GM19372 (cell line): Measurements from ENCODE around the gene AQP6.

ENCODE experiments used
- ATAC-seq: cut with Tn5 transposase; IDR thresholded peaks from one replicate; pipeline ENCODE4 v1.9.1; 2021; ENCODE audit warnings: mild to moderate bottlenecking, low read depth, moderate library complexity; ENCODE audit not compliant: unreplicated experiment

Gene AQP6

GRCh38 chr12:49942921-49943624 is 29.7 kb upstream of the AQP6 start:
- ATAC-seq, result no peak

DNA sequence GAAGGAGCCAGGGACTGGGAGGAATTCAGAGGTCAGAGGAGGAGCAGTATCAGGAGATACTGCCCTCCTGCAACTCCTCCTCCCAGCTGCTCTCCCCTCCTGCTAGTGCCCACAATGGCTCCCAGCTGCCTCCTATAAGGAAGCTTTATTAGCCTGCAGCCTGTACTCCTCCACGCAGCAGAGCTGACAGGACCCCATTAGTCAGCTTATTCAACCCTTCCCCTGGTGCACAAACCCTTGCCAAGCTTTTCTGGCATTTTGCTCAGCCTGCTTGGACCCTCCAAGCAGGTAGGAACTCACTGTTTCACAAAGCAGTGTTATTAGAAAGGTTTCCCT is 29.2 kb upstream of the AQP6 start:
- ATAC-seq, result no peak

DNA sequence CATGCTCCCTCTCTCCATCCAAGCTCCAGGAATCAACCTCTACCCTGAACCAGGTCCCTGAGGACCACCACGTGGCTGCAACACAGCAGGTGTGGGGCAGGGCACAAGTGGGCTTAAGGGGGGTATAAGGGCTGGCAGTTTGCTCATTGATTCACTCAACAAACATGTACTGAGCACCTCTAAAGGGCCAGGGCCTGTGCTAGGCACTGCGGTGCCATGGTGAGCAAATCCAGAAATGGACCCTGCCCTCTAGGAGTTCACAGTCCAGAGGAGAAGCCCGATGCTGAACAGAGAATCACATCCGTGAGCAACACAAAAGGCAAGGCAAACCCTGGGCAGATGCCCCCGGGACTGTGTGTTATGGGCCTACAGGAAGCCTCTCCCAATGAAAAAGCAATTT is 28.7 kb upstream of the AQP6 start:
- ATAC-seq, result no peak

- ATAC-seq, result no peak
Measured at GRCh38 chr12:49944718-49945117, 28.0 kb upstream of the AQP6 start.

DNA sequence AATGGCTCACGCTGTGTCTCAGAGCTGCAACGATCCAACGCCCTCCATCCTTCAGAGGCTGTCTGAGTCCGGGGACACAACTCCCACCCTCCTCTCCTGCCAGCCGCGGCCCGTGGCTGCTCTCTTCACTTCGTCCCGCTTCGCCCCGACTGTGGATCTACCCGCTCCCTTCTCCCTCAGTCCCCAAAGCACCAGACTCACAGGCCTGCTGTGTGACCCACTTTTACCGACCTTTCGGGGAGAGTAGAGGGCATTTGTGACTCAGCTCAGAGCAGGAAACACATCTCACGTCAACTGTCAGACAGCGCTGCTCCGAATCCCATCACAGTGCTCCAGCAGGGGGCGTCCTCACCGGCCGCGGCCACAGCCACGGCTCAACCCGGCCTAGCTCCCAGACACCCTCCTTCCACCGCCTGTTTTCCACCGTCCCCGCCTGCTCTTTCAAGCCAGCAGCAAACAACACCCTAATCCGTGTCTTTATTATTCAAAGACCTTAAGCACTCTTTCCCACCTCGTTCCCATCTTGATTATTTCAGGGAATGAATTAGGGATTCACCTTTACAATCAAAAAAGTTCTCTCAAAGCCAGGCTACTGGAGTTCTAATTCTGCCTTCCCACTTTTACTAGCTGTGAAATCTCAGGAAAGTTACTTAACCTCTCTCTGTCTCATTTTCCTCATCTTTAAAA is 27.2 kb upstream of the AQP6 start:
- ATAC-seq, result peak; percentile 91

- no peak for ATAC-seq
Measured at GRCh38 chr12:49946086-49946485, 26.7 kb upstream of the AQP6 start.

DNA sequence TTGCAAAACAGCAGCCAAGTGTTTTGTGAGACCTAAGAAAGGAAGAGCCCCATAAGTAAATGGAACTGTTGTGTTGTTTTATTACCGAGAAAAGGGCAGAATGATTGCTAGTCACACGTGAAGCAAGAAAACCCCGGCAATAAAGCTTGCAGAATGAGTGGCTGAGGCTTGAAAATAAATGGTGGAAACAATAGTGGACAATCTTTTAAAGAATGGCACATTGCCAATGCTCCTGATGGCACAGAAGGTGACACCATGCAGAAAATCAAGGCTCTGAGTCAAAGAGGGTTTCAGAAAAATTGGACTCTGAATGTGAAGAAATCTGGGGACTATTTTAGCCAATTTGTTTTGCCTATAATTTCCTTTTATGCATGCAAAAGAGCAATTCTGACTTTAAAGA is 26.2 kb upstream of the AQP6 start:
- no peak for ATAC-seq

GRCh38 chr12:49947593-49948226 is 25.0 kb upstream of the AQP6 start:
- ATAC-seq, result no peak

DNA sequence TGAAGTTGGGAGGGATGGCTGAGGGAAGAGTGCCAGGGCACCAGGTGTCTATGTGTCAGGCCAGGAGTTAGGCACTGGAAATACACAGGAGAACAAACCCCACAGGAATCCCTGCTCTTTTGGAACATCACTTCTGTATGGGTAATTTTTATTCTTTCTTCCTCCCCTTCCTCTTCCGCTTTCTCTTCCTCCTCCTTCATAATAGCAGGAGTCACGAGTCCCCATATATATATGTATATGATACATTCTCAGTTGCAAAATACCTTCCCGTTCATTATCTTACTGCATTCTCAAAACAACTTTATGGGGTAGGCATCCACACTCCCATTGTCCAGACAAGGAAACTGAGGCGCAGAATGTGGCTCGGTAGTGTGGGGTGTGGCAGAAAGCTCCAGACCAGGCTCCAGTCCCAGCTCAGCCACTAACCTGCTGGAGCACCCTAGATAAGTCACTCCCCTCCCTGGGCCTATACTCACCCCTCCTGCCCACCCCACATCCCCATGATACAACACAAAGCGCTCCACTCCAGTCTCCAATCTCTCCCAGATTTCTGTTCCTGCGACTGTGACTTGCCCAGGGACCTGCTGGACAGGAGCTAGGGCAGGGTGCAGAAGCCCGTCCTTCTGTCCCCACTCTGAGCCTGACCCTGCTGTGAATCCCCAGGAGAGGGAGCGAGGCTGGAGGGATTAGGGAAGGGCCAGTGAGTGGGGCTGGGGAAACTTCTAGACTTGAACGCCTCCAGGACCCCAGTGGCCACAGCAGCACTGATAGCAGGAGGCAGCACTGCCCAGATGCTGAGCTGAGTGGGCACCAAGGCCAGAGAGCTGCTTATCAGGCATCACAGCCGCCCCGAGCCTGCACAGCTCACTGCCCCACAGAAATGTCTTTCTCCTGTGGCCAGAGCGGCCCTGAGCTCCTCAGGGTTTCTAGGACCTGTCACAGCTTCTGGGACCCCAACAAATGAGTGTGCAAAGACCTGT is 23.6 kb upstream of the AQP6 start:
- ATAC-seq, result no peak

DNA sequence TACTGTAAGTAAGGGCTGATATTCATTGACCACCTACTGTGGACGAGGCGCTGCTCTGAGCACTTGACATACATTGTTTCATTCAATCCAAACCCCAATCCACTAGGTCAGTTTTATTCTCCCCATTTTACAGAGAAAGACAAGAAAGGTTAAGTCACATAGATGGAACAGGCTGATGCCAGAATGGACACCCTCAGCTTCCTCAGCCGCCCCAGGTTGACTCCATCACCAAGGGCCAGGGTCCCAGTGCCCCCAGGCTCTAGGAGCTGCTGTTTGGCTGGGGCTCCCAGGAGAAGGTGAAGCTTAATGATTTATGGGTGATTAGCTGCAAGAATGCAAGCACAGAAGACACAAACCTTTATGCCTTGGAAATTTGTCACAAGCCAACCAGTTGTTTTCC is 22.9 kb upstream of the AQP6 start:
- no peak for ATAC-seq

GRCh38 chr12:49950273-49951251 is 22.2 kb upstream of the AQP6 start, which contains the start of gene AQP2:
AQP2 (plus strand) TSS chr12:49950737; CDS start chr12:49950831, 94 bp downstream.
- no peak for ATAC-seq

DNA sequence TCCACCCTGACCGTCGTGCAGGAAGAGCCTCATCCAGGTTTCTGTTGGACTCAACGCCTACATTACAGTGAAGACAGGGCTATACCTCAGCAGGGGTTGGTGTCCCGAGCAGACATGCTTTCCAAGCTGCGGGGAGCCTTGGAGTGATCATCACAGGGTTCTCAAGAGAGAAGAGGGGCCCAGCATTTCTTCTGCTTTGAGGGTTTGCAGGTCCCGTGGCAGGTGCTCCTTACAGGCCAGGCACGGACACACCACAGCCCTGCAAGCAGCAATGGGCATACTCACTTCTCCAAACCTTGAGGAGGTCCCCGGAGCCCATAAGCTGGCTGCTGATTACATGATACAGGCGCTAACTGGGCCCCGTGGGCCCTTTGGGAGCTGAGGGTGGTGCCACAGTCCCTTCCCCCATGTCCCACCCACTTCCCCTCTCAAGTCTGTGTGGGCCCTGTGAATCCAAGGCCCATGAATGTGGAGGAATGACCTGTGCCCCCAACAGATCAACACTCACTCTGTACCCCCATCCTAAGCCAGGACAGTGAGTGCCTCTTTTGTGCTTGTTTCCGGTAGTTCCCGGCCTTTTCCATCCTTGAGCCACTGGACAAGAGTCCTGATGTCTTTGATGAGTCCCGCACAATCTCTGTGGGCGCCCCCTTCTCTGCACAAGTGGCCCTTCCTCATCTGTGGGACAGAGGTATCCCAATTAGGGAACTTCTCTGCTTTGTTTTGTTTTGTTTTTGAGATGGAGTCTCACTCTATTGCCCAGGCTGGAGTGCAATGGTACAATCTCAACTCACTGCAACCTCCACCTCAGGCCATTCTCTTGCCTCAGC is 21.1 kb upstream of the AQP6 start:
- no peak for ATAC-seq

DNA sequence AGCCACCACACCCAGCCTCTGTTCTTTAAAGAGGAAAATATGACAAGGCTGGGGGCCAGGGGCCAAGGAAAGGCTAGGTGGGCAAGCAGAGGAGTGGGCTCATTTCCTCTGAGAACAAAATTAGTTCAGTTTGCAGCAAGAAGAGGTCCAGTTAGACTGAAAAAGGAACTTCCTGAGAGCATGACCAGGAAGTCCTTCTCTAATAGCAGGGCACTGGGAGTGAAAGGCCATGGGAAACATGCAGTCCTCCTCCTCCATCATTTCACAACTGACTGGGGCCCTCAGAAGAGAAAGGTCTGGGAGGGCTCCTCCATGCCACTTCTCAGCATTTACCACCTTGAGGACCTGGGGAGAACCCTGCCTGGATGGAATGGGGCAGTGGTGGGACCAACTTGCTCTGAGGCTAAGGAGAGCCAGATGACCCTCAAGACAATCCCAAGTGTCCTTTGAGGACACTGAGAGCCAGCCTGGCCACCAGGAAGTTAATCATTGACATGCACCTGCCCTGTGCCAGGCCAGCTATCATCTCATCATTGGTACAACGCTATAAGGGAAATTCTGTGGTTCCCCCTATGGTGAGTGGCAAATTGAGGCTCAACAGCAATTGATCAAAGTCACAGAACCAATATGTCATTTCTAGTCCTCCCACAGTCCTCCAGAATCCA is 20.2 kb upstream of the AQP6 start:
- no peak for ATAC-seq

DNA sequence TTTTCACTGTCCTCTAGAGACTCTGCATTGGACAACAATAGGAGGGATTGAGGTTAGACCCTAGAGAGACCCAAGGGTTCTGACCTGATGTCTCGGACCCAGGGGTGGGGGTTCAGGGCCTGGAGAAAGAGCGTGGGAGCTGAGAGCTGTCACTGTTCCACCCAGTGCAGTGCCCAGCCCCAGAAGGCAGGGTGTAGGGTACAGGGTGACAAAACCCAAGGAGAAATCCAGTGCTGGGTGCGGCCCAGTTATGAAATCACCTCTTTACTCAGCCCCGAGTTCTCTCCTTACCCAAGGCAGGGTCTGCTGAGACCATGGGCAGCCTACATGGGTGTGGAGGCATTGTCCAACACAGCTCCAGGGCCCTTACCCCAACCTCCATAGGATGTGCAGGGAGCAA is 19.6 kb upstream of the AQP6 start:
- ATAC-seq, result no peak

DNA sequence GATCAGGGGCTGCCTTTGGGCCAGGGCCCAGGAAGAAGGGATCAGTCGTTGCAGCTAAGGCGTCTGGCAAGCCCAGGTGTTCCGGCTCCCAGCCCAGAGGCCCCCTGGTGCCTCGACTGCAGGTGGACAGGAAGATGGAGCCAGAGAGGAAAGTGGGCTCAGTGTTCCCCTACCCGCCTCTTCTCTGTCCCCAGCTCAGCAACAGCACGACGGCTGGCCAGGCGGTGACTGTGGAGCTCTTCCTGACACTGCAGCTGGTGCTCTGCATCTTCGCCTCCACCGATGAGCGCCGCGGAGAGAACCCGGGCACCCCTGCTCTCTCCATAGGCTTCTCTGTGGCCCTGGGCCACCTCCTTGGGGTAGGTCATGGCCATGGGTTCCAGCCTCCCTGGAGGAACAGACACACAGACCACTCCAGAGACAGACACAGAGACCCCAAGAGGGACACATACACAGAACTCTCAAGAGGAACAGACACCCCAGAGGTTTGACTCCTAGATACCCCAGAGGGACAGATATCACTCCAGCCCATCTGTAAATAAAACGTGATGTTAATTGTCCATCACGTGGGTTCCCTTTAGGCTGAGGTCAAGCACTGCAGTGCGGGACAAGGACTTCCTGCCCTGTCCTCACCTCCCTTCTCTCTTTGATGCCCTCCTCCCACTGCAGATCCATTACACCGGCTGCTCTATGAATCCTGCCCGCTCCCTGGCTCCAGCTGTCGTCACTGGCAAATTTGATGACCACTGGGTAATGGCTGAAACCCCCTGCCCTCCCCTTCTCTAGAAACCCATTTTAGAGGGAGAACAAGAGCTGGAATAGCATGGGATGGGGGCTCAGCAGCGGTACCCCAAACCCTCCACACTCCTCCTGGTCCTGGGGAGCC is 18.5 kb upstream of the AQP6 start:
- no peak for ATAC-seq

- ATAC-seq, result no peak
Measured at GRCh38 chr12:49954863-49955830, 17.6 kb upstream of the AQP6 start.
